Camera-type eye (tissue), 1 donor: ENCODE data around the gene RALY. TPM values are rescaled to one million over a fixed set of nuclear protein-coding genes. Genes with fewer than 3 reads are reported as not detected.

Source experiments
- total RNA-seq: library from RNA; depleted of rRNA; stranded (reverse); fragments of >200 nt; gene quantifications from one replicate; pipeline ENCODE4 v1.2.3, GENCODE V29; 2014

Gene RALY
- total RNA-seq: 78.5 TPM

DNA sequence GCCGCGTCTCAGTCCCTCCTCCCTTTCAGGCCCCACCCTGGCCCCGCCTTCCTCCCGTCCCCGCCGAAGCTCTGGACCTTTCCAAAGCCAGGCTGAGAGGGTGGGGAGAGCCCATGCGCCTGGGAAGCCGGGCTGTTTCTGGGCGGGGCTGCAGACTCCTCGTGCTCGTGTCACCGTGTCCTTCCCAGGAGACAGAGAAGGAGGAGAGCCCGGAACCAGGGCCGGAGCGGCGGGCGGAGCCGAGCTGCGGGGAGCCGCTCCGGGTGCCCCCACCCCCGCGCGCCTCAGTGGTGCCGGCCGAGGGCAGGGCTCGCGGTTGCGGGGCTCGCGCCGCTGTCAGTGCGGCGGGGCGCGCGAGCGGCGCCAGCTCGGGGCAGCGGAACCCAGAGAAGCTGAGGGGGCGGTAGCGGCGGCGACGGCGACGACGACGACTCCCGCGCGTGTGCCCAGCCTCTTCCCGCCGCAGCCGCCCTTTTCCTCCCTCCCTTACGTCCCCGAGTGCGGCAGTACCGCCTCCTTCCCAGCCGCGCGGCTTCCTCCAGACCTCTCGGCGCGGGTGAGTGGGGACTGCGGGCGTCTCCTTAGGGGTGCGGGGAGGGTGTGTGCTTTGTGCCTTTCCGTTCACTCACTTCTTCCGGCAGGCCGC, at the start of gene RALY:
Gene RALY (plus strand): TSS at position 336 of the 646 bp plus-strand sequence. CDS start 78,164 bp downstream, outside the sequence.

DNA sequence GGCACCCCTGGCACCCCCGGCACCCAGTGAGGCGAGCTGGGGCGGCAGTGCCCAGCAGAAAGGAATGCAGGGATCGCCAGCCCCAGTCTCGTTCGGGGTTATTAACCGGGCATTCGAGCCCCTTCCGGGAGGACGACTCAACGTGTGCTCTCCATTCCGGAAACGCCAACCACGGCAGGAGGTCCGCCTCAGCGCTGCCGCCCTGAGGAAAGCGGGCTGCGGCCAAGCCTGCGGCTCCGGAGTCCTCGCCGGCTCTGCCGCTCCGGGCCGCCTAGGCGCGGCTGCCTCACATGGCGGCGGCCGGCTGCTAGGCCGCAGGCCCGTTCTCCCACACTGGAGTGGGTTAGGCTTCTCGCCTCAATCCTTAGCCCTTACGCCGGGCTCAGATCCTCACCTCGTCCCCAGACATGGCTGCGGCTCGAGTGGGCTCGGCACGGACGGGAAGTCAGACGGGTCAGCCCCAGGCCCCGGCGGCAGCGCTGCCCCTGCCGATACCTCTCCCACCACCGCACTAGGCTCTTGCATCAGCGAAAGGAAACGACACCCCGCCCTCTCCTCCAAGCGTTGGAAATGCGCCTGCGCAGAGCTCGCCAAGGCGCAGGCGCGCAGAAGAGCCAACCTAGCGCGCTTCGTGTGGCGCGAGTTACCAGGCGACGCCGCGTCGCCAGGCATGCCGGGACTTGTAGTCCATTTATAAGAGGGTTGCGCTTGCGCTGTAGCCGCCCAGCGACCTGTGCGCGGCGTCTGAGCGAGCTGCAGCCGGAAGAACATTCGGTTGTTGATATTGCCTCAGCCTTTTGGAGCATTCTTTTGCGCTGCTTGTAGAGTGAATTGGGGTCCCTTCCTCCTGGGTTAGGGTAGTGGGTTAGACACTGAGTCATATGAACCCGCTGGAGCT, 118.2 kb downstream of the RALY start, which contains the start of gene EIF2S2:
Gene EIF2S2 (minus strand): TSS at position 542 of the 898 bp plus-strand sequence. CDS start 133 bp downstream, at position 409.

Other genes with a start within 250 kb of the RALY start
- 75.4 TPM for gene CHMP4B, start 182.6 kb upstream of the RALY start, total RNA-seq
- 45.2 TPM for gene EIF2S2, start 118.3 kb downstream of the RALY start, total RNA-seq
- gene ASIP, start 247.5 kb downstream of the RALY start, total RNA-seq: 1.9 TPM